ENCODE data around the gene SEMA4B. TPM values are rescaled to one million over a fixed set of nuclear protein-coding genes. Genes with fewer than 3 reads are reported as not detected.

Gene SEMA4B
- total and polyA plus RNA-seq, 2 of the 8 experiments (the other 6 are each of a cell fraction or from before 2014, with no cell fraction given), result 42.7 to 43.0 TPM

- no peak for TF ChIP-seq SP1 (IDR thresholded peaks at IDR 0.05; ENCODE audit: low read depth, low read length)
- no peak for TF ChIP-seq SIX5 (IDR thresholded peaks at IDR 0.05; ENCODE audit: low read depth, low read length)
- no peak for TF ChIP-seq CREB1 (IDR thresholded peaks at IDR 0.05)
- no peak for TF ChIP-seq MAX (IDR thresholded peaks at IDR 0.05)
- TF ChIP-seq USF2 (IDR thresholded peaks at IDR 0.05; ENCODE audit: low read length), result no peak
- no peak for TF ChIP-seq KDM4A (IDR thresholded peaks at IDR 0.05; ENCODE audit: low read depth, low read length, severe bottlenecking)
- TF ChIP-seq TBP (IDR thresholded peaks at IDR 0.05; ENCODE audit: low read depth, low read length), result no peak
- TF ChIP-seq JUND (IDR thresholded peaks at IDR 0.05; ENCODE audit: low read length), result no peak
- no peak for TF ChIP-seq SP4 (IDR thresholded peaks at IDR 0.05; ENCODE audit: low read length)
- TF ChIP-seq SIRT6 (IDR thresholded peaks at IDR 0.05; ENCODE audit: low read length), result no peak
- no peak for TF ChIP-seq KDM1A (IDR thresholded peaks at IDR 0.05; ENCODE audit: borderline replicate concordance, low read length)
- no peak for TF ChIP-seq MAFK (IDR thresholded peaks at IDR 0.05; ENCODE audit: low read depth, low read length)
- Histone ChIP-seq H4K8ac (ENCODE audit: extremely low read depth, insufficient read depth, low read length) (no peak overlapping the region), H3K27me3 (replicated peaks in 1 of 4; ENCODE audit: control insufficient read depth in 3 of 4, extremely low read depth in 1 of 4, insufficient read depth in 3 of 4, low read length in 3 of 4) (no peaks in the 10 kb centered on the region), H3K23ac (ENCODE audit: insufficient read length) (no peak overlapping the region), H2AFZ (ENCODE audit: low read length) (no peak overlapping the region), H2BK120ac (replicated peaks; ENCODE audit: low read depth, low read length) (no peak overlapping the region), H4K5ac (ENCODE audit: insufficient read length, low read depth, low read length) (no peak overlapping the region), H3K4me1 (replicated peaks in 1 of 4; ENCODE audit: control insufficient read depth in 3 of 4, insufficient read depth in 4 of 4, low read length in 3 of 4) (no peaks in the 10 kb centered on the region), H2AK5ac (ENCODE audit: low read depth, low read length) (no peak overlapping the region), H3K36me3 (ENCODE audit: control insufficient read depth in 2 of 4, insufficient read depth in 4 of 4, low read length in 3 of 4) (peaks cover 11 to 51% (median 36%) of the 10 kb centered on the region in 4 experiments; a peak in 7 of 8 replicates), H3K79me2 (ENCODE audit: control insufficient read depth in 1 of 2, insufficient read depth in 2 of 2, low read length in 2 of 2) (no peaks in the 10 kb centered on the region), H4K20me1 (replicated peaks in 1 of 2; ENCODE audit: control insufficient read depth in 1 of 2, insufficient read depth in 2 of 2, low read length in 2 of 2) (peaks cover 0 to 6% of the 10 kb centered on the region in 2 experiments), H3K27ac (ENCODE audit: low read depth, low read length) (no peak overlapping the region), H2BK20ac (ENCODE audit: low read length) (no peak overlapping the region), H3K4me3 (ENCODE audit: extremely low read depth in 1 of 4, insufficient read depth in 2 of 4, low read depth in 3 of 4, low read length in 4 of 4) (no peak overlapping the region), H3K9ac (replicated peaks in 1 of 4; ENCODE audit: extremely low read depth in 1 of 4, low read depth in 3 of 4, low read length in 3 of 4) (no peak overlapping the region), H2BK5ac (ENCODE audit: low read depth, low read length) (no peak overlapping the region; the same call in 1 of the 2 replicates), H3K14ac (ENCODE audit: insufficient read length) (no peak overlapping the region), H4K91ac (replicated peaks; ENCODE audit: insufficient read length, low read length) (no peak overlapping the region), H2BK15ac (ENCODE audit: low read length) (no peak overlapping the region), H2BK12ac (ENCODE audit: low read depth, low read length) (no peak overlapping the region), H3K4ac (replicated peaks; ENCODE audit: insufficient read length, low read depth, low read length) (no peak overlapping the region), H3K18ac (ENCODE audit: extremely low read depth, low read length) (no peak overlapping the region), H3K4me2 (ENCODE audit: insufficient read depth in 1 of 2, low read depth in 2 of 2, low read length in 2 of 2) (no peak overlapping the region), H3K56ac (replicated peaks; ENCODE audit: insufficient read length, low read depth, low read length) (no peak overlapping the region), H3K79me1 (ENCODE audit: low read depth, low read length) (no peaks in the 10 kb centered on the region), H3K23me2 (ENCODE audit: low read depth, low read length) (no peaks in the 10 kb centered on the region), H3K9me3 (ENCODE audit: insufficient read depth in 2 of 2, low read depth in 1 of 2, low read length in 1 of 2) (no peaks in the 10 kb centered on the region)
- CTCF ChIA-PET (ENCODE audit: partially characterized antibody), result interaction anchor here (1.0 to 1.3 kb wide), 2 partner anchors 139 to 154 kb away, joined by 3 read pairs; no protein-coding TSS in a partner anchor
- POLR2A ChIA-PET (ENCODE audit: partially characterized antibody), result no interaction called here
- no peak for DNase-seq (ENCODE audit: low read depth in 1 of 2, low spot score in 2 of 2)
- WGBS, 2 experiments (ENCODE audit: extremely low coverage in 1 of 2, insufficient coverage in 1 of 2, insufficient read length in 1 of 2, insufficient replicate concordance in 2 of 2, low coverage in 1 of 2, low lambda C conversion rate in 2 of 2, missing lambda C conversion rate in 1 of 2), result 93% methylated on average over 17 of the region's 17 CpGs; no CpG with 5 or more reads in 1 of the 2 experiments
- FAIRE-seq, result no peak
Measured at GRCh38 chr15:90225047-90225446, 23.9 kb downstream of the SEMA4B start.
